CD4-positive, alpha-beta T cell (primary cell): ENCODE data around the gene CDC42EP3. TPM values are rescaled to one million over a fixed set of nuclear protein-coding genes. Genes with fewer than 3 reads are reported as not detected.

Experiments used
- ATAC-seq: fragments of 200-7000 bp; cut with Tn5 transposase; one replicate; pipeline ENCODE4 v1.10.0; 2022; ENCODE audit warnings: mild to moderate bottlenecking; ENCODE audit not compliant: poor library complexity
- CTCF ChIA-PET: fragments of 350-600 bp; sonication (Branson Sonifier 250); formaldehyde crosslinking; loops from one replicate; lab custom pipeline; 2021; ENCODE audit warnings: antibody characterized with exemption, inconsistent platforms; lab: Charles Lee
- POLR2A ChIA-PET: fragments of 350-600 bp; sonication (Branson Sonifier 250); formaldehyde crosslinking; loops from one replicate; lab custom pipeline; 2021; ENCODE audit warnings: antibody characterized with exemption, inconsistent platforms; lab: Charles Lee
- DNase-seq, 14 experiments: peaks; one replicate each; pipeline ENCODE4 v3.0.0-alpha.2; 2013 to 2020; ENCODE audit warnings: mixed read lengths in 2 of 14
- H3K27ac ChIP-seq, 2 donors: one replicate each; pipeline versions ENCODE4 v1.5.1 to v1.7.0; 2013; ENCODE audit warnings: low read length in 2 of 2, low read depth in 1 of 2, mild to moderate bottlenecking in 1 of 2
- H3K27me3 ChIP-seq, 2 experiments: 1 replicate in 1 of 2; 2 replicates in 1 of 2; pipeline versions ENCODE4 v1.6.1 to v1.7.0; 2013; ENCODE audit warnings: low read length in 2 of 2, control low read depth in 1 of 2, mild to moderate bottlenecking in 1 of 2, moderate library complexity in 1 of 2; ENCODE audit not compliant: insufficient read depth in 2 of 2, control insufficient read depth in 1 of 2
- H3K36me3 ChIP-seq: one replicate; pipeline ENCODE4 v1.6.1; 2013; ENCODE audit warnings: low read length, control low read depth; ENCODE audit not compliant: insufficient read depth
- H3K4me1 ChIP-seq: one replicate; pipeline ENCODE4 v1.6.1; 2013; ENCODE audit warnings: low read length, control low read depth; ENCODE audit not compliant: insufficient read depth
- H3K4me3 ChIP-seq: one replicate; pipeline ENCODE4 v1.5.1; 2013; ENCODE audit warnings: mild to moderate bottlenecking, low read length, moderate library complexity
- H3K9me3 ChIP-seq, 2 experiments: 1 replicate in 1 of 2; 2 replicates in 1 of 2; pipeline versions ENCODE4 v1.6.1 to v1.7.0; 2013; ENCODE audit warnings: low read length in 2 of 2, mild to moderate bottlenecking in 2 of 2, control low read depth in 1 of 2, moderate library complexity in 1 of 2; ENCODE audit not compliant: control insufficient read depth in 1 of 2, insufficient read depth in 1 of 2
- H3K27ac Mint-ChIP-seq: one replicate; pipeline ENCODE4 v1.8.0; 2020; ENCODE audit warnings: mixed read lengths
- H3K27me3 Mint-ChIP-seq: one replicate; pipeline ENCODE4 v1.8.0; 2021; ENCODE audit warnings: mixed read lengths
- H3K36me3 Mint-ChIP-seq: one replicate; pipeline ENCODE4 v1.8.0; 2021; ENCODE audit warnings: low read depth, mixed read lengths
- H3K4me1 Mint-ChIP-seq: one replicate; pipeline ENCODE4 v1.8.0; 2021; ENCODE audit warnings: low read depth, mixed read lengths
- H3K4me3 Mint-ChIP-seq: one replicate; pipeline ENCODE4 v1.8.0; 2020; ENCODE audit warnings: mild to moderate bottlenecking, mixed read lengths
- H3K9me3 Mint-ChIP-seq: one replicate; pipeline ENCODE4 v1.8.0; 2020; ENCODE audit warnings: mixed read lengths
- CTCF ChIP-seq: fragments of 200-600 bp; IDR thresholded peaks from one replicate; pipeline ENCODE4 v1.8.0; 2022; ENCODE audit warnings: antibody characterized with exemption, mild to moderate bottlenecking
- intact Hi-C, 2 experiments: fragments of 100-400 bp; cut with DNase I in 1 of 2; cut with micrococcal nuclease in 1 of 2; formaldehyde crosslinking; loops; one replicate each; pipeline versions ENCODE4 v1.15.1 to v1.9.0; 2023 to 2025; cut with DNase I, micrococcal nuclease
- total RNA-seq, 174 experiments: library from RNA in 2 of 174; stranded (reverse) in 2 of 174; gene quantifications; one replicate each; pipeline ENCODE4 v1.2.3 and lab custom pipeline; 2021 to 2026

The CDC42EP3 gene
- total RNA-seq, 2 experiments from 2014 or later, result 20.6 to 24.1 TPM

GRCh38 chr2:37602702-37603101 lies 68.7 kb downstream of the CDC42EP3 start:
- peaks cover 20% of the 10 kb centered on the region for H3K36me3 ChIP-seq
- Mint-ChIP-seq H3K27ac (peak overlapping the region; percentile 98), H3K36me3 (peaks cover 70% of the 10 kb centered on the region), H3K27me3 (no peaks in the 10 kb centered on the region), H3K9me3 (peaks cover 7% of the 10 kb centered on the region), H3K4me3 (peak overlapping the region; percentile 35), H3K4me1 (peaks cover 52% of the 10 kb centered on the region)
- no peak for TF ChIP-seq CTCF
- CTCF ChIA-PET, result interaction anchor here (1.2 to 4.2 kb wide), 3 partner anchors 16 to 46 kb away, joined by 3 to 27 read pairs (median 17); no protein-coding TSS in a partner anchor
- POLR2A ChIA-PET, result interaction anchor here (4.9 to 5.0 kb wide), 3 partner anchors 12 to 20 kb away, joined by 67 to 121 read pairs (median 77); no protein-coding TSS in a partner anchor
- H3K4me1 ChIP-seq, result peaks cover 17% of the 10 kb centered on the region
- DNase-seq (no peak), ATAC-seq (no peak)
- H3K4me3 ChIP-seq, result no peak overlapping the region
- H3K27me3 ChIP-seq, result no peaks in the 10 kb centered on the region
- peaks cover 0 to 21% of the 10 kb centered on the region in 2 experiments for H3K9me3 ChIP-seq
- no peak overlapping the region for H3K27ac ChIP-seq
- intact Hi-C loops, result no loop called here

GRCh38 chr2:37602040-37602439 lies 69.4 kb downstream of the CDC42EP3 start:
- ChIA-PET CTCF (interaction anchor here (1.2 to 4.2 kb wide), 3 partner anchors 15 to 46 kb away, joined by 3 to 27 read pairs (median 17); no protein-coding TSS in a partner anchor), POLR2A (interaction anchor here (0.8 to 5.0 kb wide), 6 partner anchors 9 to 68 kb away, joined by 3 to 121 read pairs (median 36); no protein-coding TSS in a partner anchor)
- Mint-ChIP-seq H3K9me3 (peaks cover 7% of the 10 kb centered on the region), H3K4me3 (peak overlapping the region; percentile 90), H3K27me3 (no peaks in the 10 kb centered on the region), H3K27ac (peak overlapping the region; percentile 98), H3K4me1 (peaks cover 52% of the 10 kb centered on the region), H3K36me3 (peaks cover 76% of the 10 kb centered on the region)
- no peak for TF ChIP-seq CTCF
- Histone ChIP-seq H3K4me1 (peaks cover 17% of the 10 kb centered on the region), H3K9me3 (peaks cover 0 to 21% of the 10 kb centered on the region in 2 experiments), H3K4me3 (peak overlapping the region; percentile 65), H3K27ac (no peak overlapping the region), H3K36me3 (peaks cover 20% of the 10 kb centered on the region), H3K27me3 (no peaks in the 10 kb centered on the region)
- DNase-seq (peak in 1 of 14 experiments; percentile 35), ATAC-seq (peak; percentile 19)
- intact Hi-C loops, result no loop called here

GRCh38 chr2:37601569-37601968 lies 69.9 kb downstream of the CDC42EP3 start:
- Histone ChIP-seq H3K27me3 (no peaks in the 10 kb centered on the region), H3K27ac (no peak overlapping the region), H3K9me3 (peaks cover 0 to 17% of the 10 kb centered on the region in 2 experiments), H3K36me3 (peaks cover 20% of the 10 kb centered on the region), H3K4me3 (peak overlapping the region; percentile 65), H3K4me1 (peaks cover 17% of the 10 kb centered on the region)
- no peak for DNase-seq
- peaks cover 75% of the 10 kb centered on the region for H3K36me3 Mint-ChIP-seq
- intact Hi-C loops, result no loop called here
- POLR2A ChIA-PET, result interaction anchor here (0.8 to 5.0 kb wide), 7 partner anchors 8 to 145 kb away, joined by 3 to 121 read pairs (median 6); no protein-coding TSS in a partner anchor
- peak overlapping the region; percentile 98 for H3K27ac Mint-ChIP-seq
- peaks cover 52% of the 10 kb centered on the region for H3K4me1 Mint-ChIP-seq
- no peak for ATAC-seq
- H3K27me3 Mint-ChIP-seq, result no peaks in the 10 kb centered on the region
- no peak for TF ChIP-seq CTCF
- CTCF ChIA-PET, result interaction anchor here (2.7 to 4.2 kb wide), 3 partner anchors 12 to 25 kb away, joined by 11 to 27 read pairs (median 17); no protein-coding TSS in a partner anchor
- peaks cover 7% of the 10 kb centered on the region for H3K9me3 Mint-ChIP-seq
- H3K4me3 Mint-ChIP-seq, result peak overlapping the region; percentile 90
